Smooth muscle cell (in vitro differentiated cells): ENCODE measurements around the gene ZNF776. TPM values are rescaled to one million over a fixed set of nuclear protein-coding genes. Genes with fewer than 3 reads are reported as not detected.

Source experiments
- DNase-seq: peaks from one replicate; lab custom pipeline; 2025; ENCODE audit not compliant: unreplicated experiment; lab: John Stamatoyannopoulos, UW
- H2AFZ ChIP-seq: fragments of 200-600 bp; sonication (generic); 2 replicates; pipeline ENCODE4 v1.6.0; 2016; ENCODE audit warnings: antibody characterized with exemption, low read depth, mild to moderate bottlenecking
- H3F3A ChIP-seq: fragments of 200-600 bp; sonication (generic); 2 replicates; pipeline ENCODE4 v1.6.0; 2017; ENCODE audit warnings: antibody characterized with exemption, low read depth
- H3K27ac ChIP-seq: fragments of 200-600 bp; sonication (generic); 2 replicates; pipeline ENCODE4 v1.5.1; 2016; ENCODE audit warnings: low read depth, mild to moderate bottlenecking
- H3K27me3 ChIP-seq: fragments of 200-600 bp; sonication (generic); 2 replicates; pipeline ENCODE4 v1.6.1; 2016; ENCODE audit warnings: low read depth, mild to moderate bottlenecking
- H3K36me3 ChIP-seq: fragments of 200-600 bp; sonication (generic); 2 replicates; pipeline ENCODE4 v1.5.1; 2016; ENCODE audit warnings: low read depth
- H3K4me1 ChIP-seq: fragments of 200-600 bp; sonication (generic); 2 replicates; pipeline ENCODE4 v1.5.1; 2016; ENCODE audit warnings: low read depth
- H3K4me2 ChIP-seq: fragments of 200-600 bp; sonication (generic); 2 replicates; pipeline ENCODE4 v1.6.0; 2016; ENCODE audit warnings: mild to moderate bottlenecking
- H3K4me3 ChIP-seq: fragments of 200-600 bp; sonication (generic); 2 replicates; pipeline ENCODE4 v1.5.1; 2016; ENCODE audit warnings: mild to moderate bottlenecking
- H3K79me2 ChIP-seq: fragments of 200-600 bp; sonication (generic); 2 replicates; pipeline ENCODE4 v1.6.0; 2016; ENCODE audit warnings: low read depth, mild to moderate bottlenecking
- H3K9ac ChIP-seq: fragments of 200-600 bp; sonication (generic); 2 replicates; pipeline ENCODE4 v1.6.0; 2016; ENCODE audit warnings: low read depth
- H3K9me3 ChIP-seq: fragments of 200-600 bp; sonication (generic); replicated peaks from 2 replicates; pipeline ENCODE4 v1.5.1; 2016; ENCODE audit warnings: low read depth
- H4K20me1 ChIP-seq: fragments of 200-600 bp; sonication (generic); 2 replicates; pipeline ENCODE4 v1.6.0; 2016; ENCODE audit warnings: low read depth
- WGBS: methylation state at CpG from one replicate; pipeline ENCODE4 v1.1.7; 2016; ENCODE audit warnings: low lambda C conversion rate; 5-methylcytosine and 5-hydroxymethylcytosine counted together
- polyA plus RNA-seq: library from polyadenylated mRNA; unstranded; fragments of >200 nt; fragmentation: Nextera tagmentation; extraction: Ambion mirVana; gene quantifications from 2 replicates; pipeline ENCODE4 v1.2.1, GENCODE V29; 2016
- total RNA-seq: library from RNA; depleted of rRNA; stranded (reverse); fragments of >200 nt; gene quantifications from 2 replicates; pipeline ENCODE4 v1.2.3, GENCODE V29; 2014
- TF ChIP-seq, protein P1 (sequence below): fragments of 200-600 bp; sonication (generic); IDR thresholded peaks from 2 replicates; pipeline ENCODE4 v1.5.1; 2017; ENCODE audit warnings: borderline replicate concordance, mild to moderate bottlenecking, antibody characterized with exemption; ENCODE audit not compliant: insufficient read depth, poor library complexity, severe bottlenecking

The ZNF776 gene
- total and polyA plus RNA-seq, 2 experiments from 2014 or later: 4.4 to 13.6 TPM

DNA sequence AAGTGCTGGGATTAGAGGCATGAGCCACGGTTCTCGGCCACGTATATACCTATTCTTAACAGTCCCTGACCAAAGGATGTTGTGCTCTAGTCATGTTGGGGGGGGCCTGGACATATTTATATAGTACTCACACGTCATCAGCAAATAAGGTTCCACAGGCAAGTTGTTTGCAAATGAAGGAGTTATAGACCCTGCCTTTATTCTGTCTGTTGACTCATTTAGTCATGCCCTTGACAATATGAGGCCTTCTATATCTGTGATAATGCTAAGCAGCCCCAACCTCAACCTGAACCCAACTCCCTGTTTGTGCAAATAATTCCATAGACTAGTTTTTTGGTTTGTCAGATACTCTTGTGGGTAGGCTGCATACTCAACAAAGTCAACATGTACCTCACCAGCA lies 31.7 kb downstream of the ZNF776 start:
- Histone ChIP-seq H4K20me1 (peaks cover 29% of the 10 kb centered on the region), H3K36me3 (peaks cover 31% of the 10 kb centered on the region), H3K4me3 (no peak overlapping the region), H3K9ac (no peak overlapping the region), H3K79me2 (peaks cover 92% of the 10 kb centered on the region), H3F3A (no peaks in the 10 kb centered on the region), H3K27me3 (no peaks in the 10 kb centered on the region), H3K9me3 (peaks cover 22% of the 10 kb centered on the region), H2AFZ (no peak overlapping the region), H3K27ac (no peak overlapping the region), H3K4me1 (no peaks in the 10 kb centered on the region), H3K4me2 (no peak overlapping the region)
- TF ChIP-seq, protein P1, sequence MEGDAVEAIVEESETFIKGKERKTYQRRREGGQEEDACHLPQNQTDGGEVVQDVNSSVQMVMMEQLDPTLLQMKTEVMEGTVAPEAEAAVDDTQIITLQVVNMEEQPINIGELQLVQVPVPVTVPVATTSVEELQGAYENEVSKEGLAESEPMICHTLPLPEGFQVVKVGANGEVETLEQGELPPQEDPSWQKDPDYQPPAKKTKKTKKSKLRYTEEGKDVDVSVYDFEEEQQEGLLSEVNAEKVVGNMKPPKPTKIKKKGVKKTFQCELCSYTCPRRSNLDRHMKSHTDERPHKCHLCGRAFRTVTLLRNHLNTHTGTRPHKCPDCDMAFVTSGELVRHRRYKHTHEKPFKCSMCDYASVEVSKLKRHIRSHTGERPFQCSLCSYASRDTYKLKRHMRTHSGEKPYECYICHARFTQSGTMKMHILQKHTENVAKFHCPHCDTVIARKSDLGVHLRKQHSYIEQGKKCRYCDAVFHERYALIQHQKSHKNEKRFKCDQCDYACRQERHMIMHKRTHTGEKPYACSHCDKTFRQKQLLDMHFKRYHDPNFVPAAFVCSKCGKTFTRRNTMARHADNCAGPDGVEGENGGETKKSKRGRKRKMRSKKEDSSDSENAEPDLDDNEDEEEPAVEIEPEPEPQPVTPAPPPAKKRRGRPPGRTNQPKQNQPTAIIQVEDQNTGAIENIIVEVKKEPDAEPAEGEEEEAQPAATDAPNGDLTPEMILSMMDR: no peak
- no peak for DNase-seq
- WGBS: 94% methylated on average over 4 of the region's 4 CpGs

DNA sequence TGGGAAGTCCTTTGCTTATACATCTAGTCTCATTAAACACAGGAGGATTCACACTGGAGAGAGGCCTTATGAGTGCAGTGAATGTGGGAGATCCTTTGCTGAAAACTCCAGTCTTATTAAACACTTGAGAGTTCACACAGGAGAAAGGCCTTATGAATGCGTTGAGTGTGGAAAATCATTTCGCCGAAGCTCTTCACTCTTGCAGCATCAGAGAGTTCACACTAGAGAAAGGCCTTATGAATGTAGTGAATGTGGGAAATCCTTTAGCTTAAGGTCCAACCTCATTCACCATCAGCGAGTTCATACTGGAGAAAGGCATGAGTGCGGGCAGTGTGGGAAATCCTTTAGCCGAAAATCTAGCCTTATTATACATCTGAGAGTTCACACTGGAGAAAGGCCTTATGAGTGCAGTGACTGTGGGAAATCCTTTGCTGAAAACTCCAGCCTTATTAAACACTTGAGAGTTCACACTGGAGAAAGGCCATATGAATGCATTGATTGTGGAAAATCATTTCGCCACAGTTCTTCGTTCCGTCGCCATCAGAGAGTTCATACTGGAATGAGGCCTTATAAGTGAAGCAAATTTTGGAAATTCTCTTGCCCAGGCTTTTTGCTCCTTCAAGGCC lies 32.7 kb downstream of the ZNF776 start:
- H3K9me3 ChIP-seq: peaks cover 22% of the 10 kb centered on the region
- H3K27ac ChIP-seq: no peak overlapping the region
- no peaks in the 10 kb centered on the region for H3K4me1 ChIP-seq
- TF ChIP-seq, protein P1: no peak
- DNase-seq: no peak
- peaks cover 92% of the 10 kb centered on the region for H3K79me2 ChIP-seq
- peaks cover 29% of the 10 kb centered on the region for H4K20me1 ChIP-seq
- no peaks in the 10 kb centered on the region for H3K27me3 ChIP-seq
- no peak overlapping the region for H3K4me3 ChIP-seq
- H2AFZ ChIP-seq: no peak overlapping the region
- no peak overlapping the region for H3K9ac ChIP-seq
- no peak overlapping the region for H3K4me2 ChIP-seq
- 98% methylated on average over 10 of the region's 10 CpGs for WGBS
- H3F3A ChIP-seq: no peaks in the 10 kb centered on the region
- H3K36me3 ChIP-seq: peaks cover 31% of the 10 kb centered on the region

DNA sequence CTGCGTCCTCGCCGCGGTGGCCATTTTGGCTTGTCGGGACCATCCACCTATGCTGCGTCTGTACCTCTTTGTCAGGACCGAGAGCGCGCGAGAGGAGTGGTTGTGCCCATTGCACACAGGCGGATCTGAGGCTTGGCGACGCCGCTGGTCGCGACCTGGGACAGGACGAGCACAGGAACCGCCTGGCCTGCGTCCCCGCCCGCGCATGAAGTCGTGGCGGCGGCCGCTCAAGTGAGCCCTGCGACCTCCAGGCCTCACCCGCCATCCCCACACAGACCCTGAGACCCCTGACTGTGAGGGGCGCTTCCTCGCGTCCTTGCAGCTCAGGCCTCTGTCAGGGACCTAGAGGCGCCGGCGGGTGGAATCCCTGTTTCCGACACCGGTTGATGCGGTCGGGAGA lies 39.7 kb downstream of the ZNF776 start:
- no peak overlapping the region for H2AFZ ChIP-seq
- peaks cover 63% of the 10 kb centered on the region for H3K79me2 ChIP-seq
- H3F3A ChIP-seq: no peaks in the 10 kb centered on the region
- H3K4me1 ChIP-seq: no peaks in the 10 kb centered on the region
- TF ChIP-seq, protein P1: no peak
- WGBS: 96% methylated on average over 29 of the region's 38 CpGs
- no peak overlapping the region for H3K9ac ChIP-seq
- no peaks in the 10 kb centered on the region for H3K27me3 ChIP-seq
- H4K20me1 ChIP-seq: peaks cover 8% of the 10 kb centered on the region
- H3K4me3 ChIP-seq: no peak overlapping the region
- H3K9me3 ChIP-seq: no peaks in the 10 kb centered on the region
- no peak overlapping the region for H3K4me2 ChIP-seq
- DNase-seq: no peak
- H3K27ac ChIP-seq: no peak overlapping the region
- H3K36me3 ChIP-seq: no peaks in the 10 kb centered on the region

DNA sequence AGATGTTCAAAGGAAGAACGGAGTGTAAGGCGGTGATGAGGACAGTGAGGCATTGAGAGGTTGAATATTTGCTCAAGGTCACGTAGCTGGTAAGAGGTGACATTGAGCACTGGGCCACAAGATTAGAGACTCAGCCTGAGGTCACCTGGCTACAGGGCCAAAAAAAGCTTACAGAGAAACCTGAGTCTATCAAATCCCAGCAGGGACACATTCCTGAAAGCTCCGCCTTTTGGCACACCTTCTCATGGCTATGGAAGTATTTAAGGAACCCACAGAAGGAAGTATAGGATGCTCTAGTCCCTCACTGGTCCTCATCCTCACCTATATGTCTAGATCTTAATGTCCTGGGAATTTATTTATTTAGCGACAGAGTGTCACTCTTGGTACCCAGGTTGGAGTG lies 40.3 kb downstream of the ZNF776 start:
- Histone ChIP-seq H4K20me1 (peaks cover 8% of the 10 kb centered on the region), H3K9me3 (no peaks in the 10 kb centered on the region), H3K79me2 (peaks cover 61% of the 10 kb centered on the region), H3K4me2 (no peak overlapping the region), H3K4me3 (no peak overlapping the region), H3K4me1 (no peaks in the 10 kb centered on the region), H3K27ac (no peak overlapping the region), H3K36me3 (peaks cover under 1% of the 10 kb centered on the region), H3K27me3 (no peaks in the 10 kb centered on the region), H2AFZ (no peak overlapping the region), H3F3A (no peaks in the 10 kb centered on the region), H3K9ac (no peak overlapping the region)
- TF ChIP-seq, protein P1: no peak
- no peak for DNase-seq
- 99% methylated on average over 5 of the region's 5 CpGs for WGBS
